ENCODE measurements around the gene DLEC1. TPM values are rescaled to one million over a fixed set of nuclear protein-coding genes. Genes with fewer than 3 reads are reported as not detected.
"Not testable (repeated sequence)": the region's sequence is repeated elsewhere in the genome, so short reads cannot be mapped to it uniquely, and the experiment has no call there.

The DLEC1 gene
- total RNA-seq, 4 donors from 2014 or later = 0.19 to 0.42 (median 0.37) TPM

DNA sequence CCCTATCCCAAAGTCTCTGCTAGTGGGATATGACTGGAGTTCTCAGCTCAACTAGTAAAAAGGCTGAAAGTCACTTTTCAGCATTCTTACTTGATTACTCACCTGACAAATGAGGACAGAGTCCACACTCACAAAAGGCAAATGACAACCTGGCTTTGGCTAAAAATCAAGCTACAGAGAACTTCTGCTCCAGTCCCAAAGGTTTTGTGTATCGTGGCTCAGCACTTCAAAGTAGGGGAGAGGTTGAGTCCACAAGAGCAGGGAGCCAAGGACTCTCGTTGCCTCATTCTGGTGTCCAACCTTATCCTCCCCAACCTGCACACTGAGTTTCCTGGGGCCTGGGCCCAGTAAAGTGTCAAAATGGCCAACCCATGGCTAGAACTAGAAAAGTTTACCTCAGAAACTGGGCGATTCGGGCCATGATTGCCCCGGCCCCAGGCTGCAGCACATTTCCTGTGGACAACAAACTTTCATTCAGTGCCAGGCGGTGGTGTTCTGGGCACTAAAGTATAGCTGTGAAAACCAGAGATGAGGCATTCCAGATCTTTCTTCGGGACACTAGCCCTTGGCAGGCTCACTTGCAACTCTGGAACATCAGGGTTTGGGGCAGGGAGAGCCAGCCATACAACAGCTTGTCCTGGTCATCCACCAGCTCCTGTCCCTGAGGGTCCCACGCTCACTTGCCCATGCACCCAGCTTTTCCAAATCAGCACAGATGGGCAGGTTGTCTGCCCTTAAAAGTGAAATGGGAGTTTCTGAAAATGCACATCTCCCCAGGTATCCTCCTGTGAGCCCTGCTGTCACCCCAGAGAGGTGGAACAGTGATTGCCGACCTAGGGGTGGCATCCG lies 94.8 kb downstream of the DLEC1 start:
- Histone ChIP-seq H3K9me3 (no peaks in the 10 kb centered on the region), H3K27ac (replicated peaks in 1 of 4) (no peak overlapping the region), H3K36me3 (peaks cover 19 to 64% (median 62%) of the 10 kb centered on the region in 4 donors), H3K27me3 (no peaks in the 10 kb centered on the region), H3K4me1 (peaks cover 26 to 48% (median 32%) of the 10 kb centered on the region in 4 donors), H3K4me3 (no peak overlapping the region)
- TF ChIP-seq EP300 (IDR thresholded peaks at IDR 0.05) (no peak), POLR2A (IDR thresholded peaks at IDR 0.05; ENCODE audit: low read depth) (no peak), POLR2AphosphoS5 (IDR thresholded peaks at IDR 0.05) (no peak)
- TF ChIP-seq, protein P1, sequence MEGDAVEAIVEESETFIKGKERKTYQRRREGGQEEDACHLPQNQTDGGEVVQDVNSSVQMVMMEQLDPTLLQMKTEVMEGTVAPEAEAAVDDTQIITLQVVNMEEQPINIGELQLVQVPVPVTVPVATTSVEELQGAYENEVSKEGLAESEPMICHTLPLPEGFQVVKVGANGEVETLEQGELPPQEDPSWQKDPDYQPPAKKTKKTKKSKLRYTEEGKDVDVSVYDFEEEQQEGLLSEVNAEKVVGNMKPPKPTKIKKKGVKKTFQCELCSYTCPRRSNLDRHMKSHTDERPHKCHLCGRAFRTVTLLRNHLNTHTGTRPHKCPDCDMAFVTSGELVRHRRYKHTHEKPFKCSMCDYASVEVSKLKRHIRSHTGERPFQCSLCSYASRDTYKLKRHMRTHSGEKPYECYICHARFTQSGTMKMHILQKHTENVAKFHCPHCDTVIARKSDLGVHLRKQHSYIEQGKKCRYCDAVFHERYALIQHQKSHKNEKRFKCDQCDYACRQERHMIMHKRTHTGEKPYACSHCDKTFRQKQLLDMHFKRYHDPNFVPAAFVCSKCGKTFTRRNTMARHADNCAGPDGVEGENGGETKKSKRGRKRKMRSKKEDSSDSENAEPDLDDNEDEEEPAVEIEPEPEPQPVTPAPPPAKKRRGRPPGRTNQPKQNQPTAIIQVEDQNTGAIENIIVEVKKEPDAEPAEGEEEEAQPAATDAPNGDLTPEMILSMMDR (IDR thresholded peaks at IDR 0.05) = no peak
- no peak for DNase-seq (ENCODE audit: extremely low spot score)
- intact Hi-C loops (cut with DNase I) = no loop called here
- WGBS = 96% methylated on average over 9 of the region's 10 CpGs

DNA sequence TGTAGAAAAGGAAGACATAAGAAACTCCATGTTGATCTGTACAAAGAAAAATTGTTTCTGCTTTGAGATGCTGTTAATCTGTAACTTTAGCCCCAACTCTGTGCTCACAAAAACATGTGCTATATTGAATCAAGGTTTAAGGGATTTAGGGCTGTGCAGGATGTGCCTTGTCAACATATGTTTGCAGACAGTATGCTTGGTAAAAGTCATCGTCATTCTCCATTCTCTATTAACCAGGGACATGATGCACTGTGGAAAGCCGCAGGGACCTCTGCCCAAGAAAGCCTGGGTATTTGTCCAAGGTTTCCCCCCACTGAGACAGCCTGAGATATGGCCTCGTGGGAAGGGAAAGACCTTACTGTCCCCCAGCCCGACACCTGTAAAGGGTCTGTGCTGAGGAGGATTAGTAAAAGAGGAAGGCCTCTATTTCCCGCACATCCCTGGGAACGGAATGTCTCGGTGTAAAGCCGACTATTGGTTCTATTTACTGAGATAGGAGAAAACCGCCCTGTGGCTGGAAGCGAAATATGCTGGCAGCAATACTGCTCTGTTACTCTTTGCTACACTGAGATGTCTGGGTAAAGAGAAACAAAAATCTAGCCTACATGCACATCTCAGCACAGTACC lies 95.6 kb downstream of the DLEC1 start:
- not testable (repeated sequence) for H3K27ac ChIP-seq (replicated peaks in 1 of 4); H3K4me3 ChIP-seq; H3K9me3 ChIP-seq; DNase-seq (ENCODE audit: extremely low spot score); H3K27me3 ChIP-seq
- H3K36me3 ChIP-seq = peaks cover 12 to 56% (median 54%) of the 10 kb centered on the region in 4 donors
- 86% methylated on average over 10 of the region's 10 CpGs for WGBS
- H3K4me1 ChIP-seq = peaks cover 33 to 57% (median 37%) of the 10 kb centered on the region in 4 donors
- intact Hi-C loops (cut with DNase I) = loop anchor here (5.0 kb wide), 2 partner anchors 113 to 318 kb away; partner anchors contain the start of gene ACVR2B

DNA sequence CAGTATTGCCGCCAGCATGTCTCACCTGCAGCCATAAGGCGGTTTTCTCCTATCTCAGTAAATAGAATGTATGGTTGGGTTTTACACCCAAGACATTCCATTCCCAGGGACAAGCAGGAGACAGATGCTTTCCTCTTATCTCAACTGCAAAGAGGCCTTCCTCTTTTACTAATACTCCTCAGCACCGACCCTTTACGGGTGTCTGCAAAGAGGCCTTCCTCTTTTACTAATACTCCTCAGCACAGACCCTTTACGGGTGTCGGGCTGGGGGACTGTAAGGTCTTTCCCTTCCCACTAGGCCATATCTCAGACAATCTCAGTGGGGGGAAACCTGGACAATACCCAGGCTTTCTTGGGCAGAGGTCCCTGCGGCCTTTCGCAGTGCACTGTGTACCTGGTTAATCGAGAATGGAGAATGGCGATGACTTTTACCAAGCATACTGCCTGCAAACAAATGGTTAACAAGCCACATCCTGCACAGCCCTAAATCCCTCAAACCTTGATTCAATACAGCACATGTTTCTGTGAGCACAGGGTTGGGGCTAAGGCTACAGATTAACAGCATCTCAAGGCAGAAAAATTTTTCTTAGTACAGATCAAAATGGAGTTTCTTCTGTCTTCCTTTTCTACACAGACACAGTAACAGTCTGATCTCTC lies 96.7 kb downstream of the DLEC1 start:
- H3K27me3 ChIP-seq; DNase-seq (ENCODE audit: extremely low spot score); H3K9me3 ChIP-seq: not testable (repeated sequence)
- WGBS = 70% methylated on average over 10 of the region's 10 CpGs
- Histone ChIP-seq H3K4me1 (peaks cover 32 to 64% (median 45%) of the 10 kb centered on the region in 4 donors), H3K4me3 (peak overlapping the region; percentile 94 to 98 (median 94)), H3K27ac (replicated peaks in 1 of 4) (peak overlapping the region in 2 of 4 donors; percentile 94 to 97), H3K36me3 (peaks cover 11 to 50% (median 44%) of the 10 kb centered on the region in 4 donors)
- intact Hi-C loops (cut with DNase I) = loop anchor here (5.0 kb wide), 2 partner anchors 112 to 317 kb away; partner anchors contain the start of gene ACVR2B

DNA sequence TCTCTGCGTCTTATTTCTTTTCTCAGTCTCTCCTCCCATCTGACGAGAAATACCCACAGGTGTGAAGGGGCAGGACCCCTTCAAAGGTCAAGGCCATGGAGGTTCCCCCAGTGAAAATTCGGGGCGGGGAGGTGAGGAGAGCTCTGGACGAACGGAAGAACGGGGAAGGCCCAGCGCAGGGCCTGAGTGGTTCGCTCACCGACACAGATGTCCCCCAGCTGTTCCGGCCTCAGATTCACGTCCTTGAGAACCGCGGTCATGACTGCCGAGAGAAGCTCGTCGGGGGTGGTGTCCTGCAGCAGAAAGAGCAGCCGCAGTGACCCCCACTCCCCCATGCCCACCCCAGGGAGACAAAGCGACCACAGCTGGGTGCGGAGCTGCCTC lies 97.4 kb downstream of the DLEC1 start:
- TF ChIP-seq POLR2A (IDR thresholded peaks at IDR 0.05; ENCODE audit: low read depth) (no peak), POLR2AphosphoS5 (IDR thresholded peaks at IDR 0.05) (no peak), EP300 (IDR thresholded peaks at IDR 0.05) (no peak)
- TF ChIP-seq, protein P1 (IDR thresholded peaks at IDR 0.05) = no peak
- WGBS = 0% methylated on average over 11 of the region's 20 CpGs
- H3K4me1 ChIP-seq = peaks cover 29 to 65% (median 46%) of the 10 kb centered on the region in 4 donors
- H3K9me3 ChIP-seq = no peaks in the 10 kb centered on the region
- H3K27me3 ChIP-seq = no peaks in the 10 kb centered on the region
- peak overlapping the region; percentile 94 to 98 (median 94) for H3K4me3 ChIP-seq
- H3K27ac ChIP-seq (replicated peaks in 1 of 4) = peak overlapping the region; percentile 82 to 97 (median 93)
- peaks cover 5 to 50% (median 44%) of the 10 kb centered on the region in 4 donors for H3K36me3 ChIP-seq
- DNase-seq (ENCODE audit: extremely low spot score) = no peak
- intact Hi-C loops (cut with DNase I) = loop anchor here (5.0 kb wide), 2 partner anchors 111 to 316 kb away; partner anchors contain the start of gene ACVR2B

DNA sequence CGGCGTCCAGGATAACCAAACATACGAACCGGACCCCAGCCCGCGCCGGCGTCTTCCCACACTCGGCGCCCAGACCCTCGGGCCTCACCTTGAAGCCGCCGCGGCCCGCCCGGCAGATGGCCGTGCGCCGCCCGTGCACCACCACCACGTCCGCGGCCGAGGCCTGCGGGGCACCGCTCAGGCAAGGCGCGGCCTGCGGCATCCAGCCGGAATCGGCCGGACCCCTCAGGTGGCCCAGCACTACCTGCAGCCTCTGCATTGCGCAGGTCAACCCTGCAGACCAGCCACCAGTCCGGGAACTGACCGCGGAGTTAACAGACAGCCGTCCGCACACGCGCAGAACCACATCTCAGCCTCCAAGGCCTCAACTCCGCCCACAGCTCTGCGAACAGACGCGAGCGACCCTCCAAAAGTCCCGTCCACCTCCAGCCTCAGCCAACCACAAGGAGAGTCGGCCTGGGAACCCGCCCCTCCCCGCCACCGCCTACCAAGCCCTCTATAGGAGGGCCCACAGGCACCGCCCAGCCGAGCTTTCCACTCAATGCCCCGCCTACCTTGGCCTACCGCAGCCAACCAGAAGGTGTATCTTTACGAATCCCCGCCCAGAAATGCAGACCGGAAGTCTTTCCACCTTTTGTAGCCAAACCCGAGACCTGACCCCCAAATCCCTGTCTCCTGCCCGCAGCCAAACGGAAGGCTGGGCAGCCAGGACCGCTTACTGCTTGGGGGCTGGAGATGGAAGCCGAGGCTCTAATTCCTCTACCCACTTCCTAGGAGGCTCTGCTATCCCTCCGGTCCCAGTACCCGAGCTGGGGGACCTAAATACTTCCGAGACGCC lies 98.0 kb downstream of the DLEC1 start, which contains the start of gene ACAA1:
ACAA1 (minus strand) TSS at position 351 of the 838 bp plus-strand sequence; CDS start at position 259, 92 bp downstream.
- DNase-seq (ENCODE audit: extremely low spot score) = peak; percentile 100
- intact Hi-C loops (cut with DNase I) = loop anchor here (5.0 kb wide), 2 partner anchors 110 to 315 kb away; partner anchors contain the start of gene ACVR2B
- Histone ChIP-seq H3K9me3 (no peaks in the 10 kb centered on the region), H3K27ac (replicated peaks in 1 of 4) (peak within 1 kb of the TSS; percentile 92 to 97 (median 94)), H3K36me3 (peaks cover under 1 to 50% (median 44%) of the 10 kb centered on the region in 4 donors), H3K4me1 (peaks cover 29 to 62% (median 46%) of the 10 kb centered on the region in 4 donors), H3K4me3 (peak within 1 kb of the TSS; percentile 94 to 98 (median 94)), H3K27me3 (no peaks in the 10 kb centered on the region)
- WGBS = 0% methylated on average over 22 of the region's 66 CpGs
- TF ChIP-seq POLR2AphosphoS5 (IDR thresholded peaks at IDR 0.05) = peak; percentile 83 to 98
- peak; percentile 79 for TF ChIP-seq POLR2A (IDR thresholded peaks at IDR 0.05; ENCODE audit: low read depth)
- TF ChIP-seq EP300 (IDR thresholded peaks at IDR 0.05) = no peak
- TF ChIP-seq, protein P1 (IDR thresholded peaks at IDR 0.05) = no peak

Measured in esophagus muscularis mucosa (tissue), 4 donors.